SK-N-SH treated with all-trans-retinoic acid at 6 μM for 48 hours (cell line): ENCODE measurements around the gene LYPD6B.

ENCODE experiments used
- ARNTL ChIP-seq: fragments of 450-650 bp; formaldehyde crosslinking; IDR thresholded peaks from 2 replicates; pipeline ENCODE4 v1.5.0; 2020; ENCODE audit warnings: low read depth, mild to moderate bottlenecking, moderate library complexity, borderline replicate concordance
- CREB5 ChIP-seq: fragments of 250-450 bp; sonication (Bioruptor Pico); IDR thresholded peaks from 2 replicates; pipeline ENCODE4 v1.5.1; 2020; ENCODE audit warnings: low read depth, mild to moderate bottlenecking, moderate library complexity
- ESRRG ChIP-seq: fragments of 250-450 bp; sonication (Bioruptor Pico); IDR thresholded peaks from 2 replicates; pipeline ENCODE4 v1.6.1; 2021; ENCODE audit warnings: mild to moderate bottlenecking
- ISL1 ChIP-seq: fragments of 250-450 bp; sonication (Bioruptor Pico); IDR thresholded peaks from 2 replicates; pipeline ENCODE4 v2.1.2; 2022; ENCODE audit warnings: mild to moderate bottlenecking, moderate library complexity
- PATZ1 ChIP-seq: fragments of 250-450 bp; sonication (Bioruptor Pico); IDR thresholded peaks from 2 replicates; pipeline ENCODE4 v1.8.0; 2020; ENCODE audit warnings: mild to moderate bottlenecking, moderate library complexity, borderline replicate concordance
- PPARA ChIP-seq: fragments of 250-450 bp; sonication (Bioruptor Pico); IDR thresholded peaks from 2 replicates; pipeline ENCODE4 v1.5.0; 2020; ENCODE audit warnings: mild to moderate bottlenecking, borderline replicate concordance
- RARB ChIP-seq: fragments of 250-450 bp; sonication (Bioruptor Pico); IDR thresholded peaks from 2 replicates; pipeline ENCODE4 v1.8.0; 2021; ENCODE audit warnings: mild to moderate bottlenecking, moderate library complexity
- SNAI2 ChIP-seq: fragments of 250-450 bp; sonication (Bioruptor Pico); IDR thresholded peaks from 2 replicates; pipeline ENCODE4 v1.5.0; 2020; ENCODE audit warnings: mild to moderate bottlenecking, moderate library complexity
- TCF4 ChIP-seq: fragments of 250-450 bp; sonication (Bioruptor Pico); IDR thresholded peaks from 2 replicates; pipeline ENCODE4 v1.8.0; 2021; ENCODE audit warnings: mild to moderate bottlenecking, moderate library complexity, borderline replicate concordance
- TOX ChIP-seq: fragments of 250-450 bp; sonication (Bioruptor Pico); IDR thresholded peaks from 2 replicates; pipeline ENCODE4 v1.8.0; 2021; ENCODE audit warnings: mild to moderate bottlenecking, moderate library complexity, borderline replicate concordance
- ZFP30 ChIP-seq: fragments of 450-650 bp; formaldehyde crosslinking; IDR thresholded peaks from 2 replicates; pipeline ENCODE4 v1.5.0; 2022; ENCODE audit warnings: mild to moderate bottlenecking, moderate library complexity
- ZNF565 ChIP-seq: fragments of 450-650 bp; formaldehyde crosslinking; conservative IDR thresholded peaks from 2 replicates; pipeline ENCODE4 v1.5.0; 2020; ENCODE audit warnings: low read depth, mild to moderate bottlenecking, moderate library complexity
- ZNF70 ChIP-seq: fragments of 450-650 bp; formaldehyde crosslinking; IDR thresholded peaks from 2 replicates; pipeline ENCODE4 v1.5.0; 2020; ENCODE audit warnings: mild to moderate bottlenecking, moderate library complexity

- TF ChIP-seq TCF4 (CRISPR knock-in tag), result no peak
- TF ChIP-seq ZFP30 (CRISPR knock-in tag), result no peak
- no peak for TF ChIP-seq RARB (CRISPR knock-in tag)
- no peak for TF ChIP-seq CREB5
- no peak for TF ChIP-seq ZNF70 (CRISPR knock-in tag)
- no peak for TF ChIP-seq TOX (CRISPR knock-in tag)
- no peak for TF ChIP-seq ESRRG (CRISPR knock-in tag)
- no peak for TF ChIP-seq PATZ1 (CRISPR knock-in tag)
- TF ChIP-seq SNAI2 (CRISPR knock-in tag), result no peak
- no peak for TF ChIP-seq PPARA
- TF ChIP-seq ISL1 (CRISPR knock-in tag), result no peak
- TF ChIP-seq ZNF565 (CRISPR knock-in tag), result no peak
- TF ChIP-seq ARNTL (CRISPR knock-in tag), result no peak
Observed at GRCh38 chr2:149031396-149031795, 7.1 kb upstream of the LYPD6B start.
